ENCODE data around the gene OTOS.
A peak's percentile ranks its signal among the peaks of the same experiment; 100 is the strongest.

Gene OTOS

GRCh38 chr2:240162032-240162431 is 21.6 kb upstream of the OTOS start:
- Histone ChIP-seq H3K4me2 (ENCODE audit: low read length) (no peak overlapping the region), H2AK5ac (ENCODE audit: low read length) (no peak overlapping the region), H3K23ac (ENCODE audit: low read length) (no peak overlapping the region), H3K4me3 (ENCODE audit: low read depth, low read length) (no peak overlapping the region), H3K27me3 (ENCODE audit: insufficient read depth, low read length) (no peaks in the 10 kb centered on the region), H2AFZ (ENCODE audit: insufficient read depth, low read length, poor library complexity) (no peak overlapping the region), H3K4me1 (ENCODE audit: control insufficient read depth in 1 of 2, insufficient read depth in 2 of 2, low read length in 2 of 2) (no peaks in the 10 kb centered on the region), H3K79me1 (ENCODE audit: low read length) (no peaks in the 10 kb centered on the region), H3K9ac (ENCODE audit: low read length) (no peak overlapping the region), H3K14ac (ENCODE audit: low read length) (no peak overlapping the region), H3K4ac (ENCODE audit: low read depth, low read length) (no peak overlapping the region), H2BK5ac (ENCODE audit: low read depth, low read length, poor library complexity) (no peak overlapping the region), H2BK12ac (ENCODE audit: low read length) (no peak overlapping the region), H4K91ac (ENCODE audit: low read depth, low read length) (no peak overlapping the region), H3K18ac (ENCODE audit: low read length) (no peak overlapping the region), H2BK120ac (ENCODE audit: insufficient read depth, low read length, poor library complexity) (no peak overlapping the region), H3K27ac (ENCODE audit: low read depth, low read length) (no peak overlapping the region), H3K36me3 (ENCODE audit: control insufficient read depth in 1 of 2, insufficient read depth in 2 of 2, low read length in 2 of 2) (no peaks in the 10 kb centered on the region), H4K8ac (ENCODE audit: low read depth, low read length) (no peak overlapping the region), H3K9me3 (ENCODE audit: insufficient read depth, low read depth, low read length) (peaks cover 22% of the 10 kb centered on the region), H4K12ac (ENCODE audit: low read depth, low read length) (no peak overlapping the region), H3K79me2 (ENCODE audit: control insufficient read depth, insufficient read depth, low read length, poor library complexity) (no peaks in the 10 kb centered on the region)
- no peak for DNase-seq
- WGBS (ENCODE audit: extremely low coverage, insufficient coverage, insufficient read length): no CpG with 5 or more reads among the region's 5 CpGs

GRCh38 chr2:240161087-240161750 is 20.8 kb upstream of the OTOS start:
- Histone ChIP-seq H2BK12ac (ENCODE audit: low read length) (no peak overlapping the region), H3K36me3 (ENCODE audit: control insufficient read depth in 1 of 2, insufficient read depth in 2 of 2, low read length in 2 of 2) (no peaks in the 10 kb centered on the region)

GRCh38 chr2:240160291-240161086 is 20.0 kb upstream of the OTOS start:
- no peak overlapping the region for H4K91ac ChIP-seq (ENCODE audit: low read depth, low read length)
- peaks cover 22% of the 10 kb centered on the region for H3K9me3 ChIP-seq (ENCODE audit: insufficient read depth, low read depth, low read length)
- H3K9ac ChIP-seq (ENCODE audit: low read length): no peak overlapping the region
- no peak for DNase-seq
- no CpG with 5 or more reads among the region's 18 CpGs for WGBS (ENCODE audit: extremely low coverage, insufficient coverage, insufficient read length)
- no peak overlapping the region for H2BK120ac ChIP-seq (ENCODE audit: insufficient read depth, low read length, poor library complexity)
- H4K8ac ChIP-seq (ENCODE audit: low read depth, low read length): no peak overlapping the region
- H3K18ac ChIP-seq (ENCODE audit: low read length): no peak overlapping the region
- H2BK5ac ChIP-seq (ENCODE audit: low read depth, low read length, poor library complexity): no peak overlapping the region
- H3K27me3 ChIP-seq (ENCODE audit: insufficient read depth, low read length): no peaks in the 10 kb centered on the region
- H3K79me1 ChIP-seq (ENCODE audit: low read length): no peaks in the 10 kb centered on the region
- H3K27ac ChIP-seq (ENCODE audit: low read depth, low read length): no peak overlapping the region
- peak overlapping the region; percentile 55 for H3K4me3 ChIP-seq (ENCODE audit: low read depth, low read length)
- H2AK5ac ChIP-seq (ENCODE audit: low read length): no peak overlapping the region
- H3K4ac ChIP-seq (ENCODE audit: low read depth, low read length): no peak overlapping the region
- no peaks in the 10 kb centered on the region for H3K79me2 ChIP-seq (ENCODE audit: control insufficient read depth, insufficient read depth, low read length, poor library complexity)
- no peak overlapping the region for H3K23ac ChIP-seq (ENCODE audit: low read length)
- H3K4me2 ChIP-seq (ENCODE audit: low read length): no peak overlapping the region
- H4K12ac ChIP-seq (ENCODE audit: low read depth, low read length): no peak overlapping the region
- no peak overlapping the region for H2BK12ac ChIP-seq (ENCODE audit: low read length)
- no peak overlapping the region for H3K14ac ChIP-seq (ENCODE audit: low read length)
- H2AFZ ChIP-seq (ENCODE audit: insufficient read depth, low read length, poor library complexity): no peak overlapping the region
- no peaks in the 10 kb centered on the region for H3K36me3 ChIP-seq (ENCODE audit: control insufficient read depth in 1 of 2, insufficient read depth in 2 of 2, low read length in 2 of 2)
- peaks cover 5 to 9% of the 10 kb centered on the region in 2 experiments for H3K4me1 ChIP-seq (ENCODE audit: control insufficient read depth in 1 of 2, insufficient read depth in 2 of 2, low read length in 2 of 2)

More at GRCh38 chr2:240161087-240161750, 20.8 kb upstream of the OTOS start:
- Histone ChIP-seq H3K4ac (ENCODE audit: low read depth, low read length) (no peak overlapping the region), H4K8ac (ENCODE audit: low read depth, low read length) (no peak overlapping the region), H3K9ac (ENCODE audit: low read length) (no peak overlapping the region), H3K23ac (ENCODE audit: low read length) (no peak overlapping the region), H3K4me3 (ENCODE audit: low read depth, low read length) (no peak overlapping the region), H3K4me2 (ENCODE audit: low read length) (no peak overlapping the region), H3K14ac (ENCODE audit: low read length) (no peak overlapping the region), H2BK5ac (ENCODE audit: low read depth, low read length, poor library complexity) (no peak overlapping the region), H3K4me1 (ENCODE audit: control insufficient read depth in 1 of 2, insufficient read depth in 2 of 2, low read length in 2 of 2) (peaks cover 4% of the 10 kb centered on the region in 2 experiments), H3K27me3 (ENCODE audit: insufficient read depth, low read length) (no peaks in the 10 kb centered on the region), H3K79me2 (ENCODE audit: control insufficient read depth, insufficient read depth, low read length, poor library complexity) (no peaks in the 10 kb centered on the region), H4K91ac (ENCODE audit: low read depth, low read length) (no peak overlapping the region), H4K12ac (ENCODE audit: low read depth, low read length) (no peak overlapping the region), H2AK5ac (ENCODE audit: low read length) (no peak overlapping the region), H3K18ac (ENCODE audit: low read length) (no peak overlapping the region), H2BK120ac (ENCODE audit: insufficient read depth, low read length, poor library complexity) (no peak overlapping the region), H3K79me1 (ENCODE audit: low read length) (no peaks in the 10 kb centered on the region), H3K27ac (ENCODE audit: low read depth, low read length) (no peak overlapping the region), H2AFZ (ENCODE audit: insufficient read depth, low read length, poor library complexity) (no peak overlapping the region), H3K9me3 (ENCODE audit: insufficient read depth, low read depth, low read length) (peaks cover 22% of the 10 kb centered on the region)
- no peak for DNase-seq
- WGBS (ENCODE audit: extremely low coverage, insufficient coverage, insufficient read length): no CpG with 5 or more reads among the region's 21 CpGs

- Histone ChIP-seq H3K27me3 (ENCODE audit: insufficient read depth, low read length) (no peaks in the 10 kb centered on the region), H3K79me1 (ENCODE audit: low read length) (no peaks in the 10 kb centered on the region), H3K79me2 (ENCODE audit: control insufficient read depth, insufficient read depth, low read length, poor library complexity) (no peaks in the 10 kb centered on the region), H3K18ac (ENCODE audit: low read length) (no peak overlapping the region), H3K9me3 (ENCODE audit: insufficient read depth, low read depth, low read length) (peaks cover 19% of the 10 kb centered on the region), H3K4me3 (ENCODE audit: low read depth, low read length) (no peak overlapping the region), H2BK120ac (ENCODE audit: insufficient read depth, low read length, poor library complexity) (no peak overlapping the region), H4K12ac (ENCODE audit: low read depth, low read length) (no peak overlapping the region), H3K36me3 (ENCODE audit: control insufficient read depth in 1 of 2, insufficient read depth in 2 of 2, low read length in 2 of 2) (no peaks in the 10 kb centered on the region), H3K14ac (ENCODE audit: low read length) (no peak overlapping the region), H3K4me1 (ENCODE audit: control insufficient read depth in 1 of 2, insufficient read depth in 2 of 2, low read length in 2 of 2) (peaks cover 5 to 9% of the 10 kb centered on the region in 2 experiments), H3K23ac (ENCODE audit: low read length) (no peak overlapping the region), H3K27ac (ENCODE audit: low read depth, low read length) (no peak overlapping the region), H3K9ac (ENCODE audit: low read length) (no peak overlapping the region), H2BK5ac (ENCODE audit: low read depth, low read length, poor library complexity) (no peak overlapping the region), H3K4me2 (ENCODE audit: low read length) (no peak overlapping the region), H2AK5ac (ENCODE audit: low read length) (no peak overlapping the region), H4K8ac (ENCODE audit: low read depth, low read length) (no peak overlapping the region), H2BK12ac (ENCODE audit: low read length) (no peak overlapping the region), H4K91ac (ENCODE audit: low read depth, low read length) (no peak overlapping the region), H2AFZ (ENCODE audit: insufficient read depth, low read length, poor library complexity) (no peak overlapping the region), H3K4ac (ENCODE audit: low read depth, low read length) (no peak overlapping the region)
- WGBS (ENCODE audit: extremely low coverage, insufficient coverage, insufficient read length): no CpG with 5 or more reads among the region's 21 CpGs
- peak in 1 of 2 donors; percentile 6 for DNase-seq
Observed at GRCh38 chr2:240159251-240159839, 18.9 kb upstream of the OTOS start.

Measured in trophoblast cell (in vitro differentiated cells and primary cell).